Measurements from ENCODE around the gene FASN. TPM values are rescaled to one million over a fixed set of nuclear protein-coding genes. Genes with fewer than 3 reads are reported as not detected.

The FASN gene
- total RNA-seq, 3 donors from 2014 or later (not counting 1 experiment from before 2014, with no cell fraction given) = 53.8 to 56.2 (median 54.0) TPM

GRCh38 chr17:82060001-82060380, 38.0 kb downstream of the FASN start:
- DNase-seq (no peak), ATAC-seq (no peak)
- Mint-ChIP-seq H3K36me3 (no peaks in the 10 kb centered on the region), H3K4me3 (no peak overlapping the region), H3K4me1 (peaks cover 0 to 14% of the 10 kb centered on the region in 2 donors), H3K9me3 (no peaks in the 10 kb centered on the region), H3K27me3 (ENCODE audit: low read depth in 2 of 2) (no peaks in the 10 kb centered on the region), H3K27ac (peak overlapping the region in 1 of 2 donors; percentile 42)
- peaks cover 17% of the 10 kb centered on the region for H3K4me1 ChIP-seq (ENCODE audit: control insufficient read depth, insufficient read depth, low read length)
- 93% methylated on average over 16 of the region's 16 CpGs for WGBS (ENCODE audit: insufficient coverage)
- no peaks in the 10 kb centered on the region for H3K27me3 ChIP-seq (ENCODE audit: control insufficient read depth, insufficient read depth, low read length)
- H3K9me3 ChIP-seq (ENCODE audit: control insufficient read depth, insufficient read depth, low read length) = no peaks in the 10 kb centered on the region
- intact Hi-C loops (cut with micrococcal nuclease) = no loop called here
- TF ChIP-seq CTCF (IDR thresholded peaks at IDR 0.05) = no peak
- H3K27ac ChIP-seq (ENCODE audit: low read length) = no peak overlapping the region
- H3K4me3 ChIP-seq (ENCODE audit: low read length) = no peak overlapping the region
- H3K36me3 ChIP-seq (ENCODE audit: control insufficient read depth, insufficient read depth, low read length) = peaks cover 45% of the 10 kb centered on the region

DNA sequence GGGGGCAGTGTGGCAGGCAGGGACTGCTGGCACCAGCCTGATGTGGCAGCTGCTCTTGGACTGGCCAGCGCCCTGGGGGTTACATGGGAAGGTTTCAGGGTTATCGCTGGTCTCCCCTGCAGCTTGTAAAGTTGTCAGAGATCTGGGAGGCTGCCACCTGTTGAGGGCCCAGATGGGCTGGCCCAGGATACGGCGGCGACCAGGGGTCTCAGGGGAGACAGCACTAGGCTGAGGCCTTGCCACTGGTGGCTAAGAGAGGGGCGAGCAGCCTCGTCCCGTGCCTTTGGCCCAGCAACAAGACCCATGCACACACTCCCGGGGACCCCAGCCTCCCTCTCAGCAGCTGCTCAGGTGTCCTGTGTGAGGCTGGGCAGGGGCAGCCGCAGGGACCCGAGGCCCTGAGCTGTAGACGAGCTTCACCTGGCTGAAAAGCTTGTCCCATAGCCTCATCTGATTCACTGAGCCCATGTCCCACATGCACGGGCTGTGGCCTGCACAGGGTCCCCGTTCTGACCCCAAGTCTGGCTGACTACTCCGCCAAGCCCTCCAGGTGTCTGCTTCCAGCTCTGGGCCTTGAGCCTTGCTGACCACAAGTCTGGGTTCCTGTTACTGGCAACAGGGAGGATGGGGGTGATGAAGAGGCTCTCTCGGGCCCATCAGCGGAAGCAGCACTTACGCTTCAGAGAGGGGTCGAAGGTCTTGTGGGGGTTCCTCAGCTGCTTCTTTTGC, 38.6 kb downstream of the FASN start:
- H3K27ac ChIP-seq (ENCODE audit: low read length) = no peak overlapping the region
- H3K4me1 ChIP-seq (ENCODE audit: control insufficient read depth, insufficient read depth, low read length) = peaks cover 12% of the 10 kb centered on the region
- H3K4me3 ChIP-seq (ENCODE audit: low read length) = no peak overlapping the region
- H3K4me3 Mint-ChIP-seq = no peak overlapping the region
- no peak for DNase-seq
- intact Hi-C loops (cut with micrococcal nuclease) = no loop called here
- peaks cover 0 to 14% of the 10 kb centered on the region in 2 donors for H3K4me1 Mint-ChIP-seq
- no peaks in the 10 kb centered on the region for H3K36me3 Mint-ChIP-seq
- no peaks in the 10 kb centered on the region for H3K27me3 ChIP-seq (ENCODE audit: control insufficient read depth, insufficient read depth, low read length)
- no peaks in the 10 kb centered on the region for H3K9me3 Mint-ChIP-seq
- H3K36me3 ChIP-seq (ENCODE audit: control insufficient read depth, insufficient read depth, low read length) = peaks cover 50% of the 10 kb centered on the region
- whole genome bisulfite sequencing (ENCODE audit: insufficient coverage) = 91% methylated on average over 19 of the region's 19 CpGs
- no peak for TF ChIP-seq CTCF (IDR thresholded peaks at IDR 0.05)
- no peaks in the 10 kb centered on the region for H3K9me3 ChIP-seq (ENCODE audit: control insufficient read depth, insufficient read depth, low read length)
- H3K27me3 Mint-ChIP-seq (ENCODE audit: low read depth in 2 of 2) = no peaks in the 10 kb centered on the region
- no peak for ATAC-seq
- no peak overlapping the region for H3K27ac Mint-ChIP-seq

DNA sequence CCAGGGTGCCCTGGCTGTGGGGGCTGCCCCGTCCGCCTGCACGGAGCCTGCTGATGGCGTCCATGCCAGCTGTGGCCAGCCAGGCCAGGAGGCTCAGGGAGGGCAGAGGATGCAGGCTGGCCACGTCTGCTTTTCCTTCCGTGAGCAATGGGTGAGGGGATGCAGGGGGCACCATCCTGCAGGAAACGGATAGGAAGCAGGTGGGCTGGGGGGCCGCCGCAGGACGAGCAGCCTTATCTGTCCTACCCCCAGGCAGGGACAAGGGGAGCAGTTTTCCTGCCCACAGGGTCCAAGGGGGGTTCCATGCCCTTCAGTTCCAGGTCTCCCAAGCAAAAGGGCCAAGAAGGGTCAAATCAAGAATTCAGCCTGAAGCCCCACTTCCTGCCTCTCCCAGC, 39.2 kb downstream of the FASN start:
- peaks cover 0 to 13% of the 10 kb centered on the region in 2 donors for H3K4me1 Mint-ChIP-seq
- no peak overlapping the region for H3K27ac Mint-ChIP-seq
- H3K27me3 Mint-ChIP-seq (ENCODE audit: low read depth in 2 of 2) = no peaks in the 10 kb centered on the region
- 91% methylated on average over 10 of the region's 10 CpGs for WGBS (ENCODE audit: insufficient coverage)
- intact Hi-C loops (cut with micrococcal nuclease) = no loop called here
- ATAC-seq (no peak), DNase-seq (no peak)
- no peak overlapping the region for H3K4me3 ChIP-seq (ENCODE audit: low read length)
- no peaks in the 10 kb centered on the region for H3K9me3 Mint-ChIP-seq
- no peaks in the 10 kb centered on the region for H3K36me3 Mint-ChIP-seq
- H3K27me3 ChIP-seq (ENCODE audit: control insufficient read depth, insufficient read depth, low read length) = no peaks in the 10 kb centered on the region
- H3K36me3 ChIP-seq (ENCODE audit: control insufficient read depth, insufficient read depth, low read length) = peaks cover 55% of the 10 kb centered on the region
- no peak overlapping the region for H3K27ac ChIP-seq (ENCODE audit: low read length)
- H3K9me3 ChIP-seq (ENCODE audit: control insufficient read depth, insufficient read depth, low read length) = no peaks in the 10 kb centered on the region
- H3K4me1 ChIP-seq (ENCODE audit: control insufficient read depth, insufficient read depth, low read length) = peaks cover 8% of the 10 kb centered on the region
- TF ChIP-seq CTCF (IDR thresholded peaks at IDR 0.05) = no peak
- no peak overlapping the region for H3K4me3 Mint-ChIP-seq
